Hepatic stellate cell (primary cell): ENCODE results near the gene NGB.
"Not testable (repeated sequence)": the region's sequence is repeated elsewhere in the genome, so short reads cannot be mapped to it uniquely, and the experiment has no call there.

Source experiments
- DNase-seq: peaks from one replicate; pipeline ENCODE4 v3.0.0; 2011; ENCODE audit warnings: low spot score

The NGB gene, protein sequence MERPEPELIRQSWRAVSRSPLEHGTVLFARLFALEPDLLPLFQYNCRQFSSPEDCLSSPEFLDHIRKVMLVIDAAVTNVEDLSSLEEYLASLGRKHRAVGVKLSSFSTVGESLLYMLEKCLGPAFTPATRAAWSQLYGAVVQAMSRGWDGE

GRCh38 chr14:77271113-77271710, at the start of gene NGB:
NGB (minus strand) TSS chr14:77271206; CDS start chr14:77270937, 269 bp downstream.
- DNase-seq: no peak

DNA sequence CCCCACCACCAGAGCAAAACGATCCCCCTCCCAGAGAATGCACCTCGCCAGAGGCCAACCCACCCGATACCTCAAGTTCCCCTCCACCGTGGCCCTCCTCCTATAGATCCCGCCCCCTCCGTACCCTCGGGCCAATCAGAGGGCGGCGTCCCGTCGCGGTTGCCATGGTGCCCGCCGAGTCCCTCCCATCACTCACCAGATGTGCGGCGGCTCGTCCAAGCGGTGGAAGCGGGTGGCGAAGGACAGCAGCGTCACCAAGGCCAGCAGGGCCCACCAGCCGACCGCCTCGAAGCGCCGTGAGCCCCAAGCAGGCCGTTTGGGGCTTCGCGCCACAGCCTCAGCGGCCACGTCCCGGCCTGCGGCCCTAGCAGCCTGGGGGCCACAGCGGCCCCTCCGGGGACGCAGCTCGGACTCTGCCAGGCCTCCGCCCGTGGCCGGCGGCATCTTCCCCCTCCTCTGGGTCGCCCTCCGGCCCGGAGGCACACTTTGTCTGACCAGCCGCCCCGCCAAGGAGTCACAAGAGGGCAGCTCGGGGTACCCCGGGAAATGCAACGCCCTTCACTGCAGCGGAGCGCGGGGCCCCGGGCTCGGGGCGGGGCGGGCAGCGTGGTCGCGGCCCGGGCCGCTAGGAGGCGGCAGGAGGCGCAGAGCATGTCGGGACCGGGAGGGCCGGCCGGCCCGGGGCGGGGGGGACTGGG, 49.4 kb upstream of the NGB start, which contains the start of gene POMT2:
Gene POMT2 (minus strand): TSS at position 646 of the 698 bp plus-strand sequence. CDS start 202 bp downstream, at position 444.
- peak; percentile 94 for DNase-seq

DNA sequence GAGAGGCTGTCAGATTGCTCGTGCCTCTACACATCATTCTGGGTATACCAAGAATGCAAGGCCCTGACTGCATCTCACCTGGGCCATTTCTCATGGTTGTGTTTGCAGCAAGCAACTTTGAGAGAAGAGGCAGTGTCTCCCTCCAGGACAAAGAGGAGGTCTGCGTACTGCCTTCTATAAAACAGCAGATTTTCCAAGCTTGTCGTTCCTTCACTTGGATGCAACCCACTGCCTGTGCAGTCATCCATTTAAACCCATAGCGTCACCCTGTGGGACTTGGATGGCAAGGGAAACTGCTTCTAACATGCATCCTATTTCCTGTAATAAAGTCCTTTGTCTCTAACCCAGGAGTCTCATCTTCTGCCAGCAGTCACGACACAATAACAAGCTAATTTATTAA, 48.4 kb upstream of the NGB start:
- no peak for DNase-seq

DNA sequence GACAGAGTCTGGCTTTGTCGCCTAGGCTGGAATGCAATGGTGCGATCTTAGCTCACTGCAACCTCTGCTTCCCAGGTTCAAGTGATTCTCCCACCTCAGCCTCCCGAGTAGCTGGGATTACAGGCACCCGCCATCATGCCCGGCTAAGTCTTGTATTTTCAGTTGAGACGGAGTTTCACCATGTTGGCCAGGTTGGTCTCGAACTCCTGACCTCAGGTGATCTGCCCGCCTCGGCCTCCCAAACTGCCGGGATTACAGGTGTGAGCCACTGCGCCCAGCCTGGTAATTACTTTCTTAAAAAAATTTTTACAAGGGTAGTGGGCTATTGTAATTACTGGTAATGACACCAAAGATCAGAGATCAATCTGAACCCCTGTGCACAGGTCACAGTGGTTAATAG, 47.8 kb upstream of the NGB start:
- not testable (repeated sequence) for DNase-seq

DNA sequence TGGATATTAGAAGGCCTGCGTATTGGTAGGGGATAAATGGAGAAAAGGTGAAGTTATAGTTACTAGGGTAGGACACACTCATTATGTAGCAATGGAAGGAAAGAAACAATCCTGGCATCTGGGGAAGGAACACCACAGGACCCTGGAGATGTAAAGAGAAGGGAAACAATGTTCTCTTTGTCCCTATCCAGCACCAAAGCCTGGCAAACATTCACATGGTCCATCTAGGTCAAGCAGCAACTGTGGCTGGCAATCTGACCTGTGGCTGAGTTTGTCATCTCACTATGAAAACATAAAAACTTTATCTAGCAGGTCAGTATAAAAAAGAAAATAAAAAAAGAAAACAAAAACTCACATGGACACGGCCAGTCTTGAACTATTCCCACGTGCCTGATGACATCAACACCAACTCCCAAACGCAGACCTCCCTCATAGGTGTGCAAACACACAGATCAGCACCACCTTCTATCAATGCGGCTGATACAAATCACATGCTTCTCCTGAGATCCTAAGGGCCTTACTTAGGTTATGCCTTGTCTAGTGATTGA, 47.1 kb upstream of the NGB start:
- DNase-seq: no peak

- DNase-seq: no peak
Measured at GRCh38 chr14:77316872-77317301, 45.9 kb upstream of the NGB start.

- no peak for DNase-seq
Measured at GRCh38 chr14:77316195-77316505, 45.1 kb upstream of the NGB start.

DNA sequence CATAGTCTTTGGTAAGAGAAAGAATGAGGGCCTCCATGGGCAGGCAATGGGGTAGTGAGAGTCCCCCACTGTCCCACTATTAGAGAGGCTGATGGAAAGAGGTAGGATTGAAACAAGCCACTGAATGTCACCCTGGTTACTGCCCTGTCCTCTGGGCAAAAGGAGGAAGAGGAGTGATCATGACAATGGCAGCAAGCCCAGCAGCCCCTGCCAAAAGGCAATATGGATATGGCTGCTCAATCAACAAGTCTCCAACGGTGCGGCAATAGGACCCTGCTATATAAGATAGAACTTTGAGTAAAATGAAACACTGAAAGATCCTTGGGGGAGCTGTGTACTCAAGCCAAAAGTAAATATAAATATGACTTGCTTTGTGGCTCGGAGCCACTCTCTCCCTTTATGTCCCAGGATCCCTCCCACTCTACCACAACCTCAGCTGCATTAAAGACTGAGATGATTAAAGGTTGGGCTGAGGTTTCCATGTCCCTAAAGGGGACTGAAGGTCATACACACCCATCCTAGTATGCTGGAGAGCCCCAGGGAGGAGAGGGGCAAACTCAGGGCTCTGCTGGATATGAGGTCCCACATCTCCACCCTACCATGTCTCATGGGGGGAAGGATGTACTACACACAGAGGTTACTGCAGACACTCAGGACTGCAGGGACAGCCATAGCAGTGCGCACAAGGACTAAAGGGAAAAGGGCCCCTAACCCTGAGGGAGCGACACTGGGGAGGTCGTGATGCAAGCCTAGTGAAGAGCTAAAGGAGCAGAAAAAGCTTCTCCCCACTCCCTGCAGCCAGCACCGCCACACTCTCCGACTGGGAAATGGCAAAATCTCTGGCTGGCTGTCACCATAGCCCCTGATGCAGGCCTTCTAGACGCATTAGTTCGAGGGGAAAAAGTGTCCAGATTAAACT, 43.8 kb upstream of the NGB start:
- DNase-seq: no peak

GRCh38 chr14:77314043-77314442, 43.0 kb upstream of the NGB start:
- DNase-seq: peak; percentile 45

GRCh38 chr14:77313371-77313770, 42.4 kb upstream of the NGB start:
- DNase-seq: no peak

GRCh38 chr14:77311217-77311616, 40.2 kb upstream of the NGB start:
- DNase-seq: no peak

DNA sequence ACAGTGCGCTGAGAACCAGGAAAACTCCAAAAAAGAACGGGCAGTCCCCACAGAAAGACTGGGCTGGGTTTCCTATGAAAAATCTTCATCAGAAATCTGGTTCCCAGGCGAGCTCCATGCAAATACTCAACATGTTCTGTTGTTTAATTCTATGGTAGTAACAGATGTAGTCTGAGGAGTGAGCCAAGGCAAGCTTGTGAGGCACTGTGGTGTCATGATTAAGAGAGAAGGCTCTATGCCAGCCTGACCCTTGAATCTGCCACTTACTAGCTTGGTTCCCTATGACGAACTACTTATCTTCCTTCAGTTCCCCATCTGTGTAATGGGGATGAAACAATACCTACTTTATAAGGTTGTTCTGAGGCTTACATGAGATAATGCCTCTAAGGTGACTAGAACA, 39.0 kb upstream of the NGB start:
- no peak for DNase-seq

DNA sequence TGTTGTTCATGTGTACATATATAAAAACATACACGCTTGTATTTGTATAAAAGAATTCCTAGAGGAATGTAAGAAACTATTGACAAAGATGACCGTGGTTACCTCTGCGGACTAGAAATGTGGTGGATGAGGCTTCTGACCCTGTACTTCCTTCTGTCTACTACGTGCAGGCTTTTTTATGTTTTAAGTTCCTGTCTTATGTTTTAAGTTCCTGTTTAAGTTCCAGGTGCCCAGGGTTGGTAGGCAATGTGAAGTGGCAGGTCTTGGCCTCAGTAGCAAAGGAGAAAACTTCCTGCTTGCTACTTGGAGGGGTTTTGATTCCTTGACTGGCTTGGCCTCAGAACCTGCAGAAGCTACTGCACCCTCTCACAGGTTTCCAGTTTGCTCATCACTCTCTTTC, 38.1 kb upstream of the NGB start:
- no peak for DNase-seq

DNA sequence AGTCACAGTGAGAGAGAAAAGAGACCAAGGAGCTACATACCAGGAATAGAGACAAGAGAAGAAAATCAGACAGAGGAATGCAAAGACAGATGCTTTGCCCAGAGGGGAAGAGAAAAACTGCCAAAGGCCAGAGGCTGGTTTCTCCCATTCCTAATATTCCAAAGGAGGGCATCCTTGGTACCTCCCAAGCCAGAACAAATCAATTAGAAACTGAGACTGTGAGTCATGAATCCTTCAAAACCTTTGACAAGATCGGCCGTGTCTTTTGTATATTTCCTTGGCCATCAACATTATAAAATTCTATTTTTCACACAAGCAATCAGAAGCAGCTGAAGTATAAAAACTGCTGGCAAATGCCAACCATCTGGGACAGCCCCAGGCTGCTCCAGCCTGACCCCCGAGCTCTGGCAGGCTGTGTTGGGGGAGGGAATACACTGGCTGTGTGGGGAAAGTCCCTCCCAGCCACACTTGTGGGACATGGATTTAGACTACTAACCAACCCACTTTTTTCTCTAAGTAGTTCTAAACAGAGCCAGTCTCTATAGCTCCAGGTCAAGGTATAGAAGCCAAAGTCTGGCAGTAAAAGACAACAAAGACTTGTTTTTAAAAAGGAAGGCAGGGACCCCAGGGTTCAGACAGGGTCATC, 36.0 kb upstream of the NGB start:
- no peak for DNase-seq

DNA sequence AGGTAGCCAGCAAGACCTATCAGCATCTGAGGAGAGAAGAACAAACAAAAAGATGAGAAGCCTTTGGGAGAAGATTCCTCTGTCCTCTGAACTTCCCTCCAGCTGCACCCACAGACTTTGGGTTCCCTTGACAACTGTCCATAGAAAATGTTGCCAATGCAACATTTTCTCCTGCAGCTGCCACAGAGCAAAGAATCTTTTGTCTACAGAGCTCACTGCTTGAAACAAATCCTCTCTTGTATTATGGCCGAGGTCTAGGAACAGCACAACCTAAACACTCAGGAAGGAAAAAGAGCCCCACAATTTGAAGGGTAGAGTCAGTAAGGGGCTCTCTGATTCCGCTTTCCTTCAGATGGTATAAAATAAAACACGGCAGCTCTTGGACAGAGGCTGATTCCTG, 35.4 kb upstream of the NGB start:
- DNase-seq: no peak

GRCh38 chr14:77305696-77306095, 34.7 kb upstream of the NGB start:
- DNase-seq: no peak

DNA sequence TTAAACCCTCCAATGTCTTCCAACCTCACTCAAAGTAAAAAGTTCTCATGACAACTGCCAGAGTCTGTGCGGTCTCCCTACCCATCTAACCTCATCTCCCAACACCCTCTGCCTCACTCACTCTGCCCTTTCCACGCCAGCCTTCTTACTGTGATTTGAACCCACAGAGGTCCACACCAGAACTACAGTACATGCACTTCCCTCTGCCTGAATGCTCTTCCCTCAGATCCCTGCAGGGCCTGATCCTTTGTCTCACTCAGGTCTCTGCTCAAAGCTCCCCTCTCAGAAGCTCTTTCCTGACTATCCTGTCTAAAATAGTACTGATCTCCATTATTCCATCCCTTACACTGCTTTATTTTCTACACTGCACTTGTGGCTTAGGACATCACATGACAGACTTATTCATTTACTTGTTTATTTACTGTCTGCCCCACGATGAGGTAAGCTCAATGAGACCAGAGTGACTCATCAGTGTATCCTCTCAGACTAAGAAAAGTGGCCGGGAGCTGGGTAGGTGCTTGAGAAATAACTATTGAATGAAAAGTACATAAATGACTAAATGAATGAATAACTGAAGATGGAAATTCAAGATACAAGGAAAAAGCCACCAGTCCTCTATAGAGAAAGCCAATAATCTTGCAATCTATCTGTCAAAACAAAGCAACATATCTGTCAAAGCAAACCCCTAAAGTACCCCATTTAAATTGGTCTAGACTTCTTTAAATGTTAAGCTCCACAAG, 32.6 kb upstream of the NGB start:
- DNase-seq: peak; percentile 87

DNA sequence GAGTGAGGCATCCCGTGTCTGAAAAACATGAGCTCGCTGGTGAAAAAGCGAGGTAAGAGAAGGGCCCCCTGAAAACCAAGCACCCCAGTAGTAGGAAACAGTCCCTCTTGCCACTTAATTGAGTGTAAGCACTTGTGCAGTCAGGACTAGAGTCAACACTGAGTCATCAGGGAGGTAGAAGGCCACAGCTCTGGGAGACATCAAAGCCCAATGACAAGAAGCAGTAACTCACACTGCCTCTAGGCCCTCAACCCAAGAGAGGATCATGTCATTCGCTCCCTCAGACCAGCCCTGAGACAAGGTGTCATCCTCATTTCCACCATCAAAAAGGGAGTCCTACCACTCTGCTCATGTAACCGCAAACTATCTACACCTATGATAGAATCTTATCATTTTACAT, 31.9 kb upstream of the NGB start:
- DNase-seq: peak; percentile 76

- DNase-seq: peak; percentile 69
Measured at GRCh38 chr14:77301103-77301502, 30.1 kb upstream of the NGB start.

GRCh38 chr14:77299771-77300170, 28.8 kb upstream of the NGB start:
- DNase-seq: no peak

DNA sequence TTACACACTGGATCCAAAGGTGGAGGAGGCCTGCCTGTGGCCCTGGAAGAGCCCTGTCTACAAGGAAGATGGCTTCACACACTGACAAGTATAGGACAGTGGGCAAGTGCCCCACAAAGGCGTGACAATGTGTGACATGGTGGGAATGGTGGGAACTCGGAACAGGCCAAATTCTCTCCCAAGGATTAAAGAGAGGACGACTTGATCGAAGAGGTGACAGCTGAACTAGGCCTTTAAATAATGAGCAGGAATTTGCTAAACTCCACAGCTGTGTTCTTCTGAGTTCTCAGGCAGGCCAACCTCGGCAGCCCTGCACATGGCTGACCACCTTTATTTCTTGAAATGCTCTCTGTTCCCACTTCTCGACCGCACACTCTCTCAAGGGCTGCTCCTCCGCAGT, 25.9 kb upstream of the NGB start:
- no peak for DNase-seq
